GM19372 (cell line): Measurements from ENCODE around the gene PDK3.

ENCODE experiments used
- ATAC-seq: cut with Tn5 transposase; IDR thresholded peaks from one replicate; pipeline ENCODE4 v1.9.1; 2021; ENCODE audit warnings: mild to moderate bottlenecking, low read depth, moderate library complexity; ENCODE audit not compliant: unreplicated experiment

PDK3 gene

DNA sequence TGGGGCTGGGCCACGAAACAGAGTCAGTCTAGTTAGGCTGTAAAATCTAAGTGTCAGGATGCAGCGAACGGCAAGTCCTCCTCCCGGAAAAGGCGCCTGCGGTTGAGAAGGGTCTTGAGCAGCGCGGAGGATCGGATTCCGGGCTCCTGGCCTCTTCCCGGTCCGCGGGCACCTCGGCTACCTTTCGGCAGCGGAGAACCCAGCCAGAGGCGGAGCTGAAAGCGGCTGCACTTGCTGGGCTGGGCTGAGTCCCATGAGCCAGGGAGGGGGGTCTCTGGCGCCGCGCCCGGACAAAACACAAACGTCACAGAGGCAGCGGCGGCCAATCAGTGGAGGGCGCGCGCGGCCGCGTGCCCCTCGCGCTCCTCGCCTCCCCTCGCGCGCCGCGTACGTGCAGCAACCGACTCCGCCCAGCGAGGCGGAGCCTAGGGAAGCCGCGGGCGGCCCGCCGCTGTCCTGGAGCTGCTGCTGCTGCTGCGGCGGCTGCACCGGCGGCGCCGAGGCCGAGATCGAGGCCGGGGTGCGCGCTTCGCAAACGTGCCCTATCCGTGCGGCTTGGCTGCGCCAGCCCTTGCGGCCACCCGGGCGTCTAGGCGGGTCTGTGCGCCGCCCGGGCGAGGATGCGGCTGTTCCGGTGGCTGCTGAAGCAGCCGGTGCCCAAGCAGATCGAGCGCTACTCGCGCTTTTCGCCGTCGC, at the start of gene PDK3:
Gene PDK3 (plus strand): TSS at position 451 of the 696 bp plus-strand sequence. CDS start 170 bp downstream, at position 621.
- ATAC-seq = peak; percentile 93

DNA sequence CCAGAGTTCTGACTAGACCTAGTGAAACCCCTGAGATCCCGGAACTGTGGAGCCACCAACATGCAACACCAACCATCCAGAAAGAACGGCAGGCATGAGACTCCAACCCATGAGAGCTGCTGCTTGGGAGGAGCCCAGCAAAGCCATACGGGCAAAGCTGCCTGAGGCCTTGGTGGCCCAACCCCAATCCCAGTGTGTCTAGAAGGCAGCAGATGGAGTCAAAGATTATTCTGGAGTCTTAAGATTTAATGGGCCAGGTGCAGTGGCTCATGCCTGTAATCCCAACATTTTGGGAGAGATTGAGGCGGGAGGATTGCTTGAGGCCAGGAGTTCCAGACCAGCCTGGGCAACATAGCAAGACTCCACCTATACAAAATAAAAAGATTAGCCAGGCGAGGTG, 49.2 kb upstream of the PDK3 start:
- no peak for ATAC-seq

DNA sequence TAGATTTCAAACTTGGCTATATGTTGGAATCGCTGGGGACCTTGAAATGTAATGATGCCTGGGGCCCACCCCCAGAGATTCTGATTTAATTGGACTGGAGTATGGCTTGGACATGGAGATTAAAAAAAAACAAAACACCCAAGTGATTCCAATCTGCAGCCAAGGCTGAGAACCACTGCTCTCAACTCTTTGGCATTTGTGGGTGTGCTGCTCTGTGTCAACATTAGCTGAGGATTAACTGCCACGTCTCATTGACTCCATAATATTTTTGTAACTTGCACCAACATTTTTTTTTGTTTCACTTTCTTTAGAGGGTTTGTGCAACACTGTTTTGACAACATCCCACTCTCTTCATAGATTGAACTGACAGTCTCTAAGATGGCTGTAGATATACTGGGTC, 41.1 kb upstream of the PDK3 start:
- ATAC-seq = no peak

DNA sequence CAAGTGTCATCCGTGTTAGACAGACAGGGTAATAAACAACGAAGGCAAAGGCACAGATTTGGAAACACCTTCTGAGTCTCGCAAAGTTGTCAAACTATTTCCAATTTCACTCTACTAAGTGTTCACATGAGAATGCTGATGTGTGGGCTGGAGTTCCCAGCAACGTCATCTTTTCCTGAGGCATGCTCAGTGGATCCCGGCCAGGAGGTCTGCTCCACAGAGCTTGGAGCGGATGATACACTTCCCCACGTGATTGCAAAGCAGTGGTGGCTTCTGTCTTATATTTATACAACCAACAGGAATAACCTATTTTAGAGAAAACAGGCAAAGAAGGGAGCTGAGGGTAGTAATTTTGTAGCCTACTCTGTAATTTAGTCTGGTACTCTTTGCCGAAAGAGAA, 40.1 kb upstream of the PDK3 start:
- ATAC-seq = no peak

DNA sequence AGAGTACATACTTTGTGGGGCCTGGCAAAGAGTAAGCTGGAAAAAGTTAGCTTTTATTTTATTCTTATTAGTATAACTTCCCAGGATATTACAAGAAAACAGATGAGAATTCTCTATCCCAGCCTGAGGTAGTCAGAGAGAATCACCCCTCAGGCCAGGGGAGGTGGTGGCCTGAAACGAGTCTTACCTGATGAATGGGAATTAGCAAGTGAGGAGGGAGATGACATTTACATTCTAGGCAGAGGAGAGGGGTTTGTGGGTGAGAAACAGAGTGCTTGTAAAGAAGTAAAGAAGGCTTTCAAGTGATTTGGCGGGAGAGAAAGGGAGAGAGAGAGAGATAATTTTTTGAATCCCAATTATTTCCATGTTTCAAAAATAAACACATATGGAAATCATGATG, 39.3 kb upstream of the PDK3 start:
- no peak for ATAC-seq

DNA sequence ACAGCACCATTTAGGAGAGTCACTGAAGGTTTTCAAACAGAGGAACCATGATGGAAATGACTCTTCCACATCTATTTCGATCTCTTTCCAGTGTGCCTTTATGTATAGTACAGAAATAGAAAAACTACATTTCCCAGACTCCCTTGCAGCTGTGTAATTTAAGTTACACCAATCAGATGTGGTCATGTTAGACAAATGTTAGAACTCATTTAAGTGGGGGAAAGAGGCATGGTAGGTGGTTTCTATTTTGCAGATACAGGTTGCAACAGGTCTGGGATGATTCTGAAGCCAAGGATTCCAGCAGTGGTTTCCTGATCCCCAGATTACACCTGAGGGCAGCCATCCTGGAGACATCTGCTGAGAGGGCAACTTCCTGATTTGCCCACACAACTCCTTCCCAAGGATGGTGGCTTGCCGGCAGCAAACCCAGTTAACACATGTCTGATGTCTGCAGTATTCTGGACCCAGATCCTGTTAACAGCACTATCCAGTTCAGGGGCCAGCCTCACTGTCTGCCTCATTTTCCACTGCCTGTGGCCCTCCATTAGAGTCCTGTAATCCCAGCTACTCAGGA, 38.7 kb upstream of the PDK3 start:
- ATAC-seq = no peak

DNA sequence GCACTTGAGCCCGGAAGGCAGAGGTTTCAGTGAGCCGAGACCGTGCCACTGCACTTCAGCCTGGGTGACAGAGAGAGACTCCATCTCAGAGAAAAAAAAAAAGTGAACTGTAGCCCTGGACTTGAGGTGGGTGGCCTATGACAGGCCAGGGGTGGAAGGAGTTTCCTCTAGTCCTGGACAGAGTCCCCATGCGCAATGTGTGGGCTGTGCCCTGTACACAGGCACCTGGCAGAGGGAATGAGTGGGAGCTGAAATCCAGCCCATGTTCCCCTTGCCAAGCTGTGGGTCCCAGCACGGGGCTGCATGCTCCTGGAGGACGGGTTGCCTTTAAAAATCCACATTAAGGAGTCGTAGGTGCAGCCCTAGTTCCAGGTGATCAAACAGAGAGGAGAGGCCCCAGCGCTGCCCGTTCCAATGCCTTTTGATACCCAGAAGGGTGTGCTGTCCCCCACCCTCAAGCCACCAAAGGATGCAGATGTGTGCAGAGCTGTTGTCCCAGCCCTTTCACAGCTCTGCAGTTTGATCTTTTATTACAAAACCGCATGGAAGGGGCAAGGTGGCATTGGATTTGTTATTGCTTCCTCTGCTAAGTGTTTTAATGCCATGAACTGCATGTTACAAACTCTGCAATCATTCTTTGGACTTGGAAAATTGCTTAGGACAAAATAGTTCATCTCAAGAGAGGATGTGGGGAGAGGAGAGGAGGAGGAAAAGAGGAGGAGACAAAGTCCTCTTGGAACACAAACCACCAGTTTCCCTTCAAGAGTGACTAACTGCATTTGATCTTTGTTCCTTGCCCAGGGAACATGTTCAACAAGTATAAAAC, 38.0 kb upstream of the PDK3 start:
- no peak for ATAC-seq

DNA sequence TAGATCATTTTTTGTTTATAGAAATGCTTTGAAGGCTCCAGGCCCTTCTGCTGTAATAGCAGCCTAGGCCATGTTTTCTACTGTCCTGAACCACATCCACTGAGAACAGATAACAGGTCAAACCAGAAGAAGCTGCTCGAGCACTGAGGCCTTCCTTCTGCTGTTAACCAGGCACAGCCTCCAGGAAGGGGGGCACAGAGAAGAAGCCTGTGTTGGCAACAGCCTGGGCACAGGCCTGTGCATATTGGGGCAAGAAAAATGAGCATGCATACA, 37.4 kb upstream of the PDK3 start:
- ATAC-seq = no peak

DNA sequence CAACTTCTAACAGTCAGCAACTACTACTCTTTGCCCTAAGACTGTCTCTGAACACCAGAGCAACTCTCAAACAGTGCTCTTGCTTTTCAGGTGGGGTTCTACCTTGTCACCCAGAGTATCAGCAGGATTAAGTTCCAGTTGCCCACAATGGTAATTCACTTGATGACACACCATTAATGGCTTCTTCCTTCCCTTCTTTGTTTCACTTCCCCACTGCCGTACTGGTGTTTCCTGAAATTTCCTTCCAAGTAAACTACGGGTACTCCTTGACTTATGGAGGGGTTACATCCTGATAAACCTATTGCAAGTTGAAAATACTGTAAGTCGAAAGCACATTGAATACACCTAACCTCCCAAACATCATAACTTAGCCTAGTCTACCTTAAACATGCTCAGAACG, 36.6 kb upstream of the PDK3 start:
- ATAC-seq = no peak

DNA sequence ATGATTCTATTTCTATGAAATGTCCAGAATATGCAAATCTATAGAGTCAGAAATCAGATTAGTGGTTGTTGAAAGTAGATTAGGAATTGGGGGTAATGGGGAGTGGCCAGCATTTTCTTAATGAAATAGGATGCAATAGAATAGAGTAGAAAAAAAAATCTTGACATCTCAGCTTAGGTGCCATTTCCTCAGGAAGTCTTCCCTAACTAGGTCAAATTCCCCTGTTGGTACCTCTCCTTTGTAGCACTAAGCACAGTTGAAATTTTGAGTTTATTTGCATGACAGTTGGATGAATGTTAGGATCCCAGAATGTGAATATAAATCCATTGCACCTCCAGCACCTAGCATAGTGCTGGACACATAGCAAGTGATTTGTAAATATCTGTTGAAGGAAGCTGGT, 30.0 kb upstream of the PDK3 start:
- no peak for ATAC-seq

DNA sequence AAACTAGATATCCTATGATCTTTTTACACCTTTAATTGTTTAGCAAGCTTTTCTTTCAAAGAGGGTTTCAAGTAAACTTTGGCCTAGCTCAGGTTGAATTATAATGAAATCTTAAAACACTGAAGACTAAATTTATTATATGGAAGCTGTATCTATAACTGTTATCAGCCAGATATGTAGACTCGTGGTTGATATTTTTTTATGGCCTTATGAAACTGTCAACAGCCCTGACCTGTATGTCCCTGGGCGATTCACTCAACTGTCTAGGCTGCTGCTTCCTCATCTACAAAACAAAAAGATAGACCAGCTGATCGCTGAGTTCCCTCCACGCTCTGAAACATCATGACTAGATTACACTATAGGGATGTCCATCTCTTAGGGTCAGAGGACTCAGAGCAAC, 21.2 kb upstream of the PDK3 start:
- no peak for ATAC-seq

DNA sequence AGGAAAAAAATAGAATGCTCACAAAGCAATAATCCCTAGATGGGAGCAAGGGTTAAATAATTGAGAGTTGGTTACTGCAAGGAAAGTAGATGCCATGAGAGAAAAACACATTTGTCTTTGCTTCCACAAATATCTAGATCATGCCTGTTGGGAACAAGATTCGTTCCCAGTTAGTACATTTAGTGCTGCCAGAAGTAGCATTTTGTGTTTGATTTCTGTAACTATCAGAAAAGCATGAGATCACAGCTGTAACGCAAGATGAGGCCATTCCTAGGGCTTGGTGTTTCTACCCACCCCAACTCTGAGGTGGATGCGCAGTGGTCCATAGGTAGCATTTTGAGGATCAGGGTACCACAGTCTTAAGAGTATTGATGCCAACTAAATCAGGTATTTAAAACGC, 20.4 kb upstream of the PDK3 start:
- ATAC-seq = no peak

DNA sequence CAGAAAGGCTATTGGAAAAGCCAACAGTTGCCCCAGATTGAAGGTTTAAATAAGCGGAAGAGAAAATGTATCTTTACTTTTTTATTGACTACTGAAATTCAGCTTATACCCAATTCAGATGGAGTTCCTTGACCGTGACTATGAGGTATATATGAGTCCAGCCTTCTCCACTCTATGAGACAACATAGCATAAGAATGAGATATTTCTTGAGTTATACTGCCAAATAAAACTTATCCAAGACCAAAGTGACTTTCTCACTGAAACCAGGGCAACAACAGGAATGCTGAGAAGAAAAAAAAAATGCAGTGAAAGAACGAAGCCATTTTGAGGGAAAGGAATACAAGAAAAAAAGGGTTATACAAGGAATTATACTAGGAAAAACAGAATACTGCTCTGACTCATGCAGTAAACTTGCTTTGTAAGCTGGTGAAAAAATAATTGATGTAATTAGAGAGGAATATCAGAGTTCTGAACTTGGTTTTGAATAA, 16.3 kb upstream of the PDK3 start:
- ATAC-seq = no peak

DNA sequence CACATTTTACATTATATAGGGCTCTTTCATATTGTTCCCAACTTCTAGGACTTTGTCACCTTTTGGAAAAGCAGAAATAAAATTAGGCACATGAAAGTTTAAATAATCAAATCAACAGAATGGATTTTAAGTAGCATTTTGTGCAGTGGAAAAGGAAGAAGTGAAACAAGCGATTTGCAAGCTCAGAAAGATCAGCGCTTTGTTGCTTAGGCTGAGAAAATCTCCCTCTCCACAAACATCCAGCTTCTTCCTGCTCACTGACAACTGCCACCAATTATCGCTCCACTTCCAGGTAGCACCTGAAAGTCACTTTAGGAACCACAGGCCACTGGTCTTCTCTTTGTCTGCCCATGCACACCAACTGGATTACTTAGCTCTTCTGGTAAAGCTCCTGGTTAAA, 2.0 kb upstream of the PDK3 start:
- ATAC-seq = no peak

DNA sequence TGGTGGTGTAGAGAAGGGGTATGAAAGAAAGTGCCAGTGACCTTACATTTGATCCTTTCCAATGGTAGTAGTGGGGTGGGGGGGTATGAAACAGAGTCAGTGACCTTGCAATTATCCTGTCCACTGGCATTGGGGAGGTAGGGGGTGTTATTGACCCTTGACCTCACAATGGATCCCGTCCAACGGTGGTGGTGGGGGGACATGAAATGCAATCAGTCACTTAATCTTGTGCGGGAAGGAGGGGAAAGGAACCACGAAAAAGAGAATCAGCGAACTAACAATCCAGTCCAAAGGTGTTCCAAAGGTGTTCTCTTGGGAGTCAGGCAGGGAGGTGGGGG, 619 bp upstream of the PDK3 start:
- no peak for ATAC-seq

DNA sequence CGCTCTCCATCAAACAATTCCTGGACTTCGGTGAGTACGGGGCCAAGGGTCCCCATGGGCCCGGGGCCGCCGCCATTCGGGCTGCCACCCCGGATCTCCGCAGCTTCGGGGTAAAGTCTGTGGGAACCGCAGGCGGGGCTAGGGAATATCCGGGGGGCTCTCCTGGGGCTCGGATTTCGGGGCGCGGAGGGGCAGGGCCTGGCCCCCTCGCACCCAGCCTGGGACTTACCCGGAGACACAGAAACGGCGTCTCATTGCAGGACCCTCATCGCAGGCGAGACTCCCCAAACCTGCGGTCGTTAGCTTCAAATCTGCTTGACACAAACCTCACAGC, 413 bp downstream of the PDK3 start:
- peak; percentile 16 for ATAC-seq

DNA sequence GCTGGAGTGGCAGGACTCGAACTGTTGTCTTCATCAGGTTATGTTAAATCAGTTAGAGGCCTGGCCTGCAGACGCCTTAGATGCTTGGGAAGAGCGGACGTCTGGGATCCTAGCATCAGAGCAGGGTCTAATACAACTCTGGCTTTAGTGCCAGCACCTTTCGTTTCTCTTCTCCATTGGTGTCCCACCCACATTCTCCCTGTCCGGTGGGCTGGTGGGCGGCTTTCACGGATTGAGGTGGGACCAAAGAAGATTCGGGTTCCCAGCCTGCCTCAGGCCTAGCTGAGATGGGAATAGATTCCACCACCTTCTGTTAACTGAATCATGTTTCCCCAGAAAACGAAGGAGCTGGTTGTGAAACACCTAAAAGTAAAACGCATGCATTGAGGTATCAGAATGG, 939 bp downstream of the PDK3 start:
- no peak for ATAC-seq

DNA sequence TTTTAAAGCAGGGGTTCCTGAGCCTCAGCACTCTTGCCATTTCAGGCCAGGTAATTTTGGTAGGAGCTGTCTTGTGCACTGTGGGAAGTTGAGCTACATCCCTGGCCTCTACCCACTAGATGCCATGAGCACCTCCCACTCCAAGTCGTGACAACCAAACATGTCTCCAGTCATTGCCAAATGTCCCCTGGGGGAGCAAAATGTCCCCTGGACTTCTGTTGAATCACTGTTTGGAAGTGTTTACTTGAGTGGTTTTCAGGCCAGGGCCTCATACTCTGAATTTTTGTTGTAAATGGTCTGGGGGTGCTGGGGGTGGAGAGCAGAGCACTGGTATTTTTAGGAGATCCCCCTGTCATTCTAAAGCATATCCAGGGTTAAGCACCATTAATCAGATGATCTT, 3.2 kb downstream of the PDK3 start:
- ATAC-seq = no peak

DNA sequence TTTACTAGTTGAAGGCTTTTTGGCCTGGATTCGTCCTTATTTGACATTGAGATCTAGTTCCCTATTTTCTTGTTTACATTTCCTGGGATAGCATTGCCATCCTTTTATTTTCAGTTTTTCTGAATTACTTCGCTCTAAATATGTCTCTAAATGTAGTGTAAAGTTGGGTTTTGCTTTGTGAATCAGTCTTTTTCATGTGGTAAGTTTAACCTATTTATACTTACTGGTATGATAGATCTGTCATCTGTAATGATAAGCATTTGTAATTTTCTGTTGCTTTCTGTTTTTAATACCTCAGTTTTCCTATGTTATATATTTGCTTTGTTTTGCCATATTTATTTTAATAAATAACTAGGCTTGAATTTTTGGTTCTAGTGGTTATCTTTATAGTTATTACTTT, 6.7 kb downstream of the PDK3 start:
- ATAC-seq = no peak

DNA sequence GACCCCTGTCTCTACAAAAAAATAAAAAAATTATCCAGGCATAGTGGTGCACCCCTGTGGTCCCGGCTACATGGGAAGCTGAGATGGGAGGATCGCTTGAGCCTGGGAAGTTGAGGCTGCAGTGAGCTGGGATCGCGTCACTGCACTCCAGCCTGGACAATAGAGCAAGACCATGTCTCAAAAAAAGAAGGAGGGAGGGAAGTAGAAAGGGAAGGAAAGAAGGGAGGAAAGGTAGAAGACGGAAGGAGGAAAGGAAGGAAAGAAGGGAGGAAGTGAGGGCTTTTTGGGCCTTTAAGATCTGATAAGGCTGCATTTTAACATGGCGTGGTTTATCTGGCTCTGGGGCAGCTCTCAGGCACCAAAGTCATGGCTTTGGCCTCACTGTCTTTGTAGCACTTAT, 10.4 kb downstream of the PDK3 start:
- ATAC-seq = no peak

DNA sequence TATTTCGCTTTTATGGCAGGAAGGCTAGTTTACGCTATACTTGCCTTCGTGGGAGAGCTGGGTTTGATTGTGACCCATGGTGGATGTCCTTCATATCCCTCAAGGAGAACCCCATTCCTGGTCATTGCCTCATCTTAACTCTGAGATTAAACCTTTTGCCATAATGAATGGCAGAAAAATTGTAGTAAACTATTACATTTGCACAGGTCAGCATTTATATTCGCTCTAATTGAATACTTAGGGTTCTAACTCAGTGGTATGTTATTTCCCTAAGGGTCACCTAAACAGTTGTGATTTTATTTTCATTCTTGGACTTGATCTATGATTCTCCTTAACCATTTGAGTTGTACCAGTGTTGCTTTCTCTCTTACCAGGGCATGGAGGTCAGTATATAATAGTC, 13.4 kb downstream of the PDK3 start:
- no peak for ATAC-seq

DNA sequence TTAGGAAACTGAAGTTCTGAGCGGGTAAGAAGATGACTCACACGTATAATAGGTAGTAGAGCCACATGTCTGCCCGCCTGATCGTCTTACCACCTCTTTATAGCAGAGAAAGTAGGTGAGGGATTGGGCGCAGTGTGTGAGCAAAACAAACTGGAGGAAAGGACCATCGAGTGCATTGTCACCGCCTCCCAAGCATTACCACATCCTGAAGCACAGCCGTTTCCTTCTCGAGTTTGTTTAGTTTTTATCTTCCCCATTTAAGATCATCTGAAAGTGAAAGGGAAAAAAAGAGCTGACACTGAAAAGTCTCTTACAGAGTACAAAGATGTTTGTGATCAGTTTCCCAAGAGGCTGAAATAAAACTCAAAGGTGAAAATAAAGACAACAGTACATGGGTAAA, 14.8 kb downstream of the PDK3 start:
- peak; percentile 91 for ATAC-seq
